IPS-15b (cell line): ENCODE measurements around the gene ELOA.

Experiments used
- H3K27me3 ChIP-seq: one replicate; pipeline ENCODE4 v1.6.1; 2013; ENCODE audit warnings: low read length; ENCODE audit not compliant: control insufficient read depth, insufficient read depth
- H3K36me3 ChIP-seq: one replicate; pipeline ENCODE4 v1.6.1; 2013; ENCODE audit warnings: low read length; ENCODE audit not compliant: control insufficient read depth, insufficient read depth
- H3K4me1 ChIP-seq: one replicate; pipeline ENCODE4 v1.6.1; 2013; ENCODE audit warnings: mild to moderate bottlenecking, low read length; ENCODE audit not compliant: control insufficient read depth, insufficient read depth
- H3K4me3 ChIP-seq: one replicate; pipeline ENCODE4 v1.5.1; 2013; ENCODE audit warnings: low read depth, low read length
- H3K9ac ChIP-seq: one replicate; pipeline ENCODE4 v1.6.1; 2013; ENCODE audit warnings: low read depth, mild to moderate bottlenecking, low read length
- H3K9me3 ChIP-seq: one replicate; pipeline ENCODE4 v1.6.1; 2013; ENCODE audit warnings: mild to moderate bottlenecking, low read length; ENCODE audit not compliant: control insufficient read depth, insufficient read depth

Gene ELOA, protein sequence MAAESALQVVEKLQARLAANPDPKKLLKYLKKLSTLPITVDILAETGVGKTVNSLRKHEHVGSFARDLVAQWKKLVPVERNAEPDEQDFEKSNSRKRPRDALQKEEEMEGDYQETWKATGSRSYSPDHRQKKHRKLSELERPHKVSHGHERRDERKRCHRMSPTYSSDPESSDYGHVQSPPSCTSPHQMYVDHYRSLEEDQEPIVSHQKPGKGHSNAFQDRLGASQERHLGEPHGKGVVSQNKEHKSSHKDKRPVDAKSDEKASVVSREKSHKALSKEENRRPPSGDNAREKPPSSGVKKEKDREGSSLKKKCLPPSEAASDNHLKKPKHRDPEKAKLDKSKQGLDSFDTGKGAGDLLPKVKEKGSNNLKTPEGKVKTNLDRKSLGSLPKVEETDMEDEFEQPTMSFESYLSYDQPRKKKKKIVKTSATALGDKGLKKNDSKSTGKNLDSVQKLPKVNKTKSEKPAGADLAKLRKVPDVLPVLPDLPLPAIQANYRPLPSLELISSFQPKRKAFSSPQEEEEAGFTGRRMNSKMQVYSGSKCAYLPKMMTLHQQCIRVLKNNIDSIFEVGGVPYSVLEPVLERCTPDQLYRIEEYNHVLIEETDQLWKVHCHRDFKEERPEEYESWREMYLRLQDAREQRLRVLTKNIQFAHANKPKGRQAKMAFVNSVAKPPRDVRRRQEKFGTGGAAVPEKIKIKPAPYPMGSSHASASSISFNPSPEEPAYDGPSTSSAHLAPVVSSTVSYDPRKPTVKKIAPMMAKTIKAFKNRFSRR

DNA sequence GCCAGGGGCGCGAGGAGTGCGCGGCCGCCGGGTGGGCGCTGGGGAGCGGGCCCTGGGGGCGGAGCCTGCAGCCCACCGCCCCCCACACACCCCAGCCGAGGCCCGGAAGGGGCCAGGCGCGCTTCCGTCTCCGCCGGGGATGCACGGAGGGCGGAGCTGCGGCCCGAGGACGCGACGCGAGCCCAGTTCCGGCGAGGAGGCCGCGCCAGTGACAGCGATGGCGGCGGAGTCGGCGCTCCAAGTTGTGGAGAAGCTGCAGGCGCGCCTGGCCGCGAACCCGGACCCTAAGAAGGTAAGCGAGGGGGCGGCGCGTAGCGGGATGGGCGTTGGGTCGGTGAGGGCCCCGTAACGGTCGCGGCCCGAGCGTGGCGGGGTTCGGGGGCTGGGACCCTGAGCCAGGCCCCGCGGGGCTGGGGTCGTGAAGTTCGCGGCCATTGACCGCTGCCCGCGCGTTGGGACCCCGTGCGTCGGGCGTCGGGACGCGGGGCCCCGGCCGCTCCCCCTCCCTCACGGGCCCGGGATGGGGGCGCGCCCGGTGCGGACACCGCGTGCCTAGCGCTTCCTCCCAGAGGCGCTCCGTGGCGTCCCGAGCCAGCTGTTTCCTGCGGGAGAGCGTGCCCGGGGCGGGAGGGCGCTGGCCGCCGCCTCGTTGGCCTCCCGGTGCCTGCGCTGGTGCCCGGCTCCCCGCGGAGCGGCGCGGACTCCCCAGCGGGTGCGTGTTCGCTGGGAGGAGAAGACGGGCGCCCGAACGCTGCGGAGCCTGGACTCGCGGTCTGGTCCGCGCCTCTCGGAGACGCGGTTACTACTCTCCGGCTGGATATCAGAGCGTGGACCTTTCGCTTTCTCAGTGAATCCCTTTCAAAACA is at the start of gene ELOA:
Gene ELOA (plus strand): TSS at position 185 of the 866 bp plus-strand sequence. CDS start 33 bp downstream, at position 218.
- H3K4me3 ChIP-seq, result peak within 1 kb of the TSS; percentile 67
- no peaks in the 10 kb centered on the region for H3K36me3 ChIP-seq

DNA sequence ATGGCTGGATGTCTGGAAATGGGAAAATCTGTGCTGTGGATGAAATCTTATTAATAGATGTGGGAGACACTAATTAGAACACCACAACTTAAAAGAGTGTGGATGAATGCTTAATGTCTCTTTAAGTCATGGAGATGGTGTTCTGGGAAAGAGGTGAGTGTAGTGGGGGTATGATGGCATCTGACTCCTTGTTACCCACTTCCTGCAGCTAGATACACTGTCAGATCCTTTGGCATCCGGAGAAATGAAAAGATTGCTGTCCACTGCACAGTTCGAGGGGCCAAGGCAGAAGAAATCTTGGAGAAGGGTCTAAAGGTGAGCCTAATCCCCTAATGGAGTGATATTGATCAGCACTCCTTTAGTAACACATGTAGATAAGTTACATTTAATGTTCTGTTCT is 49.7 kb upstream of the ELOA start:
- H3K27me3 ChIP-seq, result no peaks in the 10 kb centered on the region
- H3K9ac ChIP-seq, result peak overlapping the region; percentile 100
- H3K36me3 ChIP-seq, result peaks cover 58% of the 10 kb centered on the region
- H3K4me3 ChIP-seq, result peak overlapping the region; percentile 99
- H3K9me3 ChIP-seq, result no peaks in the 10 kb centered on the region
- peaks cover 9% of the 10 kb centered on the region for H3K4me1 ChIP-seq

More for the DNA sequence above, at the start of gene ELOA:
- H3K9ac ChIP-seq, result peak within 1 kb of the TSS; percentile 73
- H3K9me3 ChIP-seq, result no peaks in the 10 kb centered on the region
- H3K4me1 ChIP-seq, result peaks cover 6% of the 10 kb centered on the region
- H3K27me3 ChIP-seq, result no peaks in the 10 kb centered on the region

DNA sequence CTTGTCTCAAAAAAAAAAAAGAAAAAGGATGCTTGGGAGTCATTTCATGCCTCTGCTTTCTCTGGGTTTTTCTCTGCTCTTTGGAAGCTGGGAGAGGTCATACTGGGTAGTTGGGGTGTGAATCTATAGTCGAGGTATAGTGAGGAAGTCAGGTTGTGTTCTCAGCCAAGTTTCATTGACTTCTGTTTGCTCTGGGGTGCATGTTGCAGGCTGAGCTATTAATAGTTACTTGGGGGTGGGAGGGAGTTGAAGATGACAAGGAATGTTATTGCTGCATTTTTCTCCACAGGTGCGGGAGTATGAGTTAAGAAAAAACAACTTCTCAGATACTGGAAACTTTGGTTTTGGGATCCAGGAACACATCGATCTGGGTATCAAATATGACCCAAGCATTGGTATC is 48.9 kb upstream of the ELOA start:
- H3K9ac ChIP-seq, result peak overlapping the region; percentile 32
- H3K4me3 ChIP-seq, result peak overlapping the region; percentile 16
- H3K27me3 ChIP-seq, result no peaks in the 10 kb centered on the region
- H3K9me3 ChIP-seq, result no peaks in the 10 kb centered on the region
- peaks cover 9% of the 10 kb centered on the region for H3K4me1 ChIP-seq
- peaks cover 62% of the 10 kb centered on the region for H3K36me3 ChIP-seq

DNA sequence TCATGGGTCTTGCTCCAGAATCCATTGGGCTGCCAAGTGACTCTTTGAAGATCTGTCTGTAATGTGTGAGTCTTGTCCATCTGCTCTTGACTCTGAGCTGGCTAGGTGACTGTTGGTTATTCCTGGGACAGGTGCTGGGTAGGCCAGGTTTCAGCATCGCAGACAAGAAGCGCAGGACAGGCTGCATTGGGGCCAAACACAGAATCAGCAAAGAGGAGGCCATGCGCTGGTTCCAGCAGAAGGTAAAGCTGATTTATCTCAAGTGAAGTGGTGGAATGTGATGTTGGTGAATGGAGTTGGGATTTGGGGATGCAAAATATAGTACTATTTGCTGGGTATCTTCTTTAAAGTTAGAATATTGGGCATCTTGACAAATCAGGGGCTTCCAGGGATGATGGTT is 47.6 kb upstream of the ELOA start:
- Histone ChIP-seq H3K9me3 (no peaks in the 10 kb centered on the region), H3K9ac (no peak overlapping the region), H3K4me3 (no peak overlapping the region), H3K36me3 (peaks cover 71% of the 10 kb centered on the region), H3K4me1 (peaks cover 9% of the 10 kb centered on the region), H3K27me3 (no peaks in the 10 kb centered on the region)

DNA sequence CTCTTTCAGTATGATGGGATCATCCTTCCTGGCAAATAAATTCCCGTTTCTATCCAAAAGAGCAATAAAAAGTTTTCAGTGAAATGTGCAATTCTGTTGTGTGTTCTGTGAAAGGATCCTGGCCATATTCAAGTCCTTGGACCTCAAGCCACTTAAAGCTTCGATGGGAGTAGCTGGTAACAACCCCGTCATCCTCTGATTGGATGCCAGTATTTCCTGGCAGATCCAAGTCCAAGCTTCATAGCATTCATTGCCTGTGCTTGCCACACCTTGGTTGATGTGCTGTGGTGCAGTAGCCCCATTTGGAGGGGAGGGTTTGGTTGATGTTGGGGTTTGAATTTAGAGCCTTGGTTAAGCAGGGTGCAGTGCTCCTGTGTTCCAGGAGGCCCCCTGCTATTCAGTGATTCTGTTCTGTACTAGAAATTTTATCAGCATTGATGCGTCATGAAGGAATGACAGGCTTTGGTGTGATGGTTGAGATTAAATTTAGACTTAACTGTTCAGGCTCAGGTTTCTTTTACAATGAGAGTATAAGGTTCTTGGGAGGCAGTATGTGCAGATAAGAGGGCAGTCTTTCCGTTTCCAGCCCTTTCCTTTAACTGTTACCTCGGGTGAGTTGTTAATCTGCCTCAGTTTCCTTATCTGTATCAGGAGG is 46.8 kb upstream of the ELOA start:
- Histone ChIP-seq H3K27me3 (no peaks in the 10 kb centered on the region), H3K36me3 (peaks cover 77% of the 10 kb centered on the region), H3K4me3 (no peak overlapping the region), H3K9me3 (no peaks in the 10 kb centered on the region), H3K9ac (no peak overlapping the region), H3K4me1 (peaks cover 9% of the 10 kb centered on the region)

DNA sequence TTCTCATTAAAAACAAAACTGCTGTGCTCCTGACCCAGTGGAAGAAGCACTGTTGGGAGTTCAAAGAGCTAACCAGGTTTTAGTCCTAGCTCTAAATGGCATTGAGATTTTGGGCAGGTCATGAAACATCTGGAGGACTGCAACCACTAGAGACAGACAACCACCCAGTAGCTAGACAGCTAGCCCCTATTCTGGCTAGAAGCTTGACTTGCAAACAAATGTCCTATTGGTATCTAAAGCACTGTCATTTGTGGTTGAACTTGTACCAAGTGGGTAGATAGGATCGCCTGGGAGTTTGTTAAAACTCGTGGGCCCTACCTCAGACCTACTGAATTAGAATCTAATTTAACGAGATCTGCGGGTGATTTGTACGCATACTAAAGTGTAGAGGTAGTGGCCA is 44.8 kb upstream of the ELOA start:
- Histone ChIP-seq H3K27me3 (no peaks in the 10 kb centered on the region), H3K9me3 (no peaks in the 10 kb centered on the region), H3K36me3 (peaks cover 71% of the 10 kb centered on the region), H3K4me1 (peaks cover 3% of the 10 kb centered on the region), H3K9ac (no peak overlapping the region), H3K4me3 (no peak overlapping the region)

DNA sequence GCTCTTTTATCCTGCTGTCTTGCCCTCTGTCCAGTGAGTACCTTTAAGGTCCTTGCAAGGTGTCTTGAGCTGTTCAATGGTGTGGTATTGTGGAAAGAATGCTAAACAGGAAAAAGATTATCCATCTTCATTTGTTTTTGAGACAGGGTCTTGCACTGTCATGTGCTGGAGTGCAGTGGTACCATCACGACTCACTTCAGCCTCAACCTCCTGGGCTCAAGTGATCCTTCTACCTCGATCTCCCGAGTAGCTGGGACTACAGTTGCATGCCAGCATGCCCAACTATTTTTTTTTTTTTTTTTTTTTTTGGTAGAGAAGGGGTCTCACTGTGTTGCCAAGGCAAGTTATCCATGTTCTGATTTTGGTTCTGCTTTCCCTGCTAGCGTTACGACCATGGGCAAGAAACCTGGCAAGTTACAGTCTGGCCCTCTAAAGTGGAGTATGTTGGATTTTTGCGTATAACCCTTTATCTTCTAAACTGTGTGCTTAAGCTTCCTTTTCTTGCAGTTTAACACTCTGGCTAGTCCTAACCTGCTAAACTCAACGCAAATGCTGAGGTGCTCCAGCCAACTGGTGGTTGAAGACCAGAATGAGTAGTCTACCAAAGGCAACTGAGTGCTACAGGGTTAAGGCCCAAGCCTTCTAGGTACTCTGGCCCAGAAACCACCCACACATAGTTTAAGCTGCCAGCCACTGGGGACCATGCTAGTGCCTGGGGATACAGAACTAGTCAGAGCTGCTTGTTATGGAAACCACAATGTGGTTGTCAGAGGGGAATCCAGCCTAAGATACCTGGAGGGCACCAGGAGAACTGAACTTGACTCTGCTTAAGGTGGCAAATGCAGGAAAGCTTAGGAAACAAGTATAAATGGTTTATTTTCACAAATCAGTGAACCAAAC is 43.7 kb upstream of the ELOA start:
- Histone ChIP-seq H3K9me3 (no peaks in the 10 kb centered on the region), H3K36me3 (peaks cover 62% of the 10 kb centered on the region)

DNA sequence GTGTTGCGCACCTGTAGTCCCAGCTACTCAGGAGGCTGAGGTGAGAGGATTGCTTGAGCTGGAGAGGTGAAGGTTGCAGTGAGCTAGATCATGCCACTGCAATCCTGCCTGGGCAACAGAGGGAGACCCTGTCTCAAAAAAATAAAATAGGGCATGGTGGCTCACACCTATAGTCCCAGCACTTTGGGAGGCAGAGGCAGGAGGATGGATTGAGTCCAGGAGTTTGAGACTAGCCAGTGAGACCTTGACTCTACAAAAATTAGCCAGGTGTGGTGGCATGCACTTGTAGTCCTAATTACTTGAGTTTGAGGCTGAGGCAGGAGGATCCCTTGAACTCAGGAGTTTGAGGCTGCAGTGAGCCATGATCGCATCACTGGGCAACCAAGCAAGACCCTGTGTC is 42.0 kb upstream of the ELOA start:
- H3K9me3 ChIP-seq, result no peaks in the 10 kb centered on the region
- H3K36me3 ChIP-seq, result peaks cover 49% of the 10 kb centered on the region
- no peak overlapping the region for H3K9ac ChIP-seq
- H3K4me3 ChIP-seq, result no peak overlapping the region
- no peaks in the 10 kb centered on the region for H3K4me1 ChIP-seq
- H3K27me3 ChIP-seq, result no peaks in the 10 kb centered on the region

More for the DNA sequence above, 43.7 kb upstream of the ELOA start:
- Histone ChIP-seq H3K4me3 (no peak overlapping the region), H3K4me1 (no peaks in the 10 kb centered on the region), H3K27me3 (no peaks in the 10 kb centered on the region), H3K9ac (no peak overlapping the region)

DNA sequence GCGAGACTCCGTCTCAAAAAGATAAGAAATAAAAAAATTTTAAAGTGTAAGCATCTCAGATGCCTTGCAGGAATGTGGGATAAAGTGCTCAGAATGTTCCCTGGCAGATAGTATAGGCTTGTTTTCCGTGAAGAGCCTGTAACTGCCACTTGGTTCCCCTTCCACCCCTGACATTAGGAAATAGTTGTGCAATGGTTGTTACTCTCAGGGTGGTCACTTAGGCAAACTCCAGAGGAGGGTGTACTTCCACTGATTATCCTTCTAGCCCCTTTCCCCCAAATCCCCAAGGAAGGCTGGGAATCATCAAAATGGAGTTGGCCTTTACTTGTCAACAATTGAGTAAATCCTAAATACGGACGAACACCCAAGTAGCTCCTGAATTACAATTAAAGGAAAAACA is 41.3 kb upstream of the ELOA start:
- H3K4me3 ChIP-seq, result no peak overlapping the region
- H3K9ac ChIP-seq, result no peak overlapping the region
- H3K9me3 ChIP-seq, result no peaks in the 10 kb centered on the region
- H3K4me1 ChIP-seq, result no peaks in the 10 kb centered on the region
- no peaks in the 10 kb centered on the region for H3K27me3 ChIP-seq
- peaks cover 42% of the 10 kb centered on the region for H3K36me3 ChIP-seq

DNA sequence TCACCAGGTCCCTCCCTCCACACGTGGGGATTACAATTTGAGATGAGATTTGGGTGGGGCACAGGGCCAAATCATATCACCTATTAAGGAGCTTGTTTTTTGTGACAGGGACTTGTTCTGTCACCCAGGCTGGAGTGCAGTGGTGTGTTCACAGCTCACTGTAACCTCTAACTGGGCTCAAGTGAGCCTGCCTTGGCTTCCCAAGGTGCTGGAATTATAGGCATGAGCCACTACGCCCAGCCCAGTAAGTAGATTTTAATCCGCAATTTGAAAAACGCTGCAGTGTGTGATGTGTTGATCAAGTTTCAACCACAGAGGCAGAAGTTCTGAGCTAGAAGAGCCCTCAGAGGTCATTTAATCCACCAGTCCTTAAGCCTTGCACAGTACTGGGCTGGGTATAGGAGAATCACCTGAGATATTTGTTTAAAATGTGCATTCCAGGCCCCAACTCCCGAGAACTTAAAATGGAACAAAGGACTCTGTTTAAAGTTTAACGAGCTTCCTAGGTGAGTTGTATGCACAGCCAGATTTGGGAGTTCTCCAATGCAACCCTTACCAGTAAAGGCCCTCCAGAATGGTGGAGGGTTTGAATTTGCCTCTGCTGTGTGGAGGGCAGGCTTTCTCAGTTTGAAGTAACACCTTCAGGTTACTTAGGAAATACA is 38.3 kb upstream of the ELOA start:
- no peak overlapping the region for H3K4me3 ChIP-seq
- no peaks in the 10 kb centered on the region for H3K4me1 ChIP-seq
- H3K9me3 ChIP-seq, result no peaks in the 10 kb centered on the region
- no peak overlapping the region for H3K9ac ChIP-seq
- H3K27me3 ChIP-seq, result no peaks in the 10 kb centered on the region
- peaks cover 18% of the 10 kb centered on the region for H3K36me3 ChIP-seq
